ENCODE data around the gene FOXO6.
A peak's percentile ranks its signal among the peaks of the same experiment; 100 is the strongest.

The FOXO6 gene

DNA sequence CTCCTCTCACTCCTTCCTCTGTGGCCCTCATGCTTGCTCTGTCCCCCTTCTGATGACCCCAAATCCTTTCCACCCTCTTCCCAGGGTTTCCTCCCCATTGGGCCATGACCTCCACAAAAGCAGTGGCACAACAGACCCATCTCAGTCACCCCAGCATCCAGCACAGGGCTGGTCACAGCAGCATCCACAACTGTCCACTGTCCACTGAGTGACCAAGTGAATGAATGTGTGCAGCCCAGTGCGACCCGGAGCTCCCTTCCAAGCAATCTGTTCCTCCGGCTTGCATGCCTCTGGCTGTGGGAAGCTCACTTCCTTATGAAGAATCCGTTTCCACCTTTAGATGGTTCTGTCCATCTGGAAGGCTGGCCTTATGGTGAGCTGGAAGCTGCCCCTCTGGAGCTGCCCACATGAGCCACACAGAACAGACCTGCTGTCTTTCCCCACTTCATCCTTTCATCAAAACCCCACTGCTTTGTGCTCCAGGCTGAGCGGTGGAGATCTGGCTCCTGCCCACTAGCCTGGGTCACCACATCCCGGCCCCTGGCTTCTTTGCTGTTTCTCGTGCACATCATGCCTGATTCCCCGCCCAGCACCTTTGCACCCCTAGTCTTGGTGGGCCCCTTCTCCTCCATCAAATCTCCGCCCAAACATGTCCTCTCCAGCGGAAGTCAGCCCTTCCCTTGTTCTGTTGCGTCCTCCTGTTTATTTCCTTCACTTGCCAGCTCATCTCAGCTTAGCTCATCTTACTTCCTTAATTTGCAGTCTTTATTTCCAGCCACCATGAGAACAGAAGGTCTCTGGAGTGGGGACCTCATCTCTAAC, 66.9 kb downstream of the FOXO6 start:
- Histone ChIP-seq H3K4me3 (ENCODE audit: low read depth in 1 of 2, low read length in 1 of 2) (peak overlapping the region in 1 of 2 experiments; percentile 24), H3K27me3 (peaks cover 10% of the 10 kb centered on the region), H3K27ac (peak overlapping the region; percentile 87), H3K36me3 (no peaks in the 10 kb centered on the region), H3K9me3 (no peaks in the 10 kb centered on the region), H3K4me1 (ENCODE audit: control insufficient read depth in 1 of 2, insufficient read depth in 1 of 2, low read depth in 1 of 2, low read length in 1 of 2) (peaks cover 24 to 25% of the 10 kb centered on the region in 2 experiments)
- no peak for TF ChIP-seq CTCF (IDR thresholded peaks at IDR 0.05)

GRCh38 chr1:41428738-41429640, 67.8 kb downstream of the FOXO6 start:
- Histone ChIP-seq H3K27ac (peak overlapping the region; percentile 87), H3K4me3 (ENCODE audit: low read depth in 1 of 2, low read length in 1 of 2) (peak overlapping the region in 1 of 2 experiments; percentile 24), H3K36me3 (no peaks in the 10 kb centered on the region), H3K4me1 (ENCODE audit: control insufficient read depth in 1 of 2, insufficient read depth in 1 of 2, low read depth in 1 of 2, low read length in 1 of 2) (peaks cover 24 to 25% of the 10 kb centered on the region in 2 experiments), H3K9me3 (no peaks in the 10 kb centered on the region), H3K27me3 (peaks cover 8% of the 10 kb centered on the region)
- no peak for TF ChIP-seq CTCF (IDR thresholded peaks at IDR 0.05)

- peaks cover 13% of the 10 kb centered on the region for H3K27me3 ChIP-seq
- no peaks in the 10 kb centered on the region for H3K9me3 ChIP-seq
- no peak overlapping the region for H3K4me3 ChIP-seq (ENCODE audit: low read depth in 1 of 2, low read length in 1 of 2)
- no peak for TF ChIP-seq CTCF (IDR thresholded peaks at IDR 0.05)
- no peaks in the 10 kb centered on the region for H3K36me3 ChIP-seq
- H3K27ac ChIP-seq, result peak overlapping the region; percentile 87
- H3K4me1 ChIP-seq (ENCODE audit: control insufficient read depth in 1 of 2, insufficient read depth in 1 of 2, low read depth in 1 of 2, low read length in 1 of 2), result peaks cover 24 to 25% of the 10 kb centered on the region in 2 experiments
These were observed 68.4 kb downstream of the FOXO6 start for GRCh38 chr1:41429641-41430035.

GRCh38 chr1:41430069-41430468, 68.8 kb downstream of the FOXO6 start:
- Histone ChIP-seq H3K36me3 (no peaks in the 10 kb centered on the region), H3K4me3 (ENCODE audit: low read depth in 1 of 2, low read length in 1 of 2) (no peak overlapping the region), H3K4me1 (ENCODE audit: control insufficient read depth in 1 of 2, insufficient read depth in 1 of 2, low read depth in 1 of 2, low read length in 1 of 2) (peaks cover 24 to 25% of the 10 kb centered on the region in 2 experiments), H3K9me3 (no peaks in the 10 kb centered on the region), H3K27ac (no peak overlapping the region), H3K27me3 (peaks cover 17% of the 10 kb centered on the region)
- TF ChIP-seq CTCF (IDR thresholded peaks at IDR 0.05), result no peak

DNA sequence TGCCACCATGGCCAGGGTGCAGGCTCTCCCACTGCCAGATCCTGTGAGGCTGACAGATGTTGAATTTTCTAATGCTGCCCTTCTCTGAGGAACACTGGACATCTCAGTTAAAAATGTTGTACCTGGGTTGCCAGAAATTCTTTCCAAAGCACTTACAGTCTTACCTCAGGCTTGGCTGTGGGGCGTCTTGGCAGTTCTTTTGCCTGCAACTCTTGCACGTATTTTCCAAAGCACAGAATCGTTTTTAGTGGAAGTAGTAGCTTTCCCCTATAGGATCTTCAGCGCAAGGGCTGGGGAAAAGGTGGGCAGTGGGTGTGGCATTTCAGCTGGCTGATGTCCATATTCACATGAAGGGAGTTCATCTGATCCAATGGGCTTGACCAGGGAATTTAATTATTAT, 69.3 kb downstream of the FOXO6 start:
- peaks cover 24 to 25% of the 10 kb centered on the region in 2 experiments for H3K4me1 ChIP-seq (ENCODE audit: control insufficient read depth in 1 of 2, insufficient read depth in 1 of 2, low read depth in 1 of 2, low read length in 1 of 2)
- H3K27me3 ChIP-seq, result peaks cover 22% of the 10 kb centered on the region
- H3K4me3 ChIP-seq (ENCODE audit: low read depth in 1 of 2, low read length in 1 of 2), result no peak overlapping the region
- no peaks in the 10 kb centered on the region for H3K36me3 ChIP-seq
- H3K9me3 ChIP-seq, result no peaks in the 10 kb centered on the region
- TF ChIP-seq CTCF (IDR thresholded peaks at IDR 0.05), result no peak
- no peak overlapping the region for H3K27ac ChIP-seq

Data from neutrophil (primary cell).